GM21367 (cell line): ENCODE measurements around the gene NELFA.
"Not testable (repeated sequence)": the region's sequence is repeated elsewhere in the genome, so short reads cannot be mapped to it uniquely, and the experiment has no call there.

Source experiments
- ATAC-seq: cut with Tn5 transposase; IDR thresholded peaks from one replicate; pipeline ENCODE4 v1.9.1; 2021; ENCODE audit not compliant: unreplicated experiment

NELFA gene

DNA sequence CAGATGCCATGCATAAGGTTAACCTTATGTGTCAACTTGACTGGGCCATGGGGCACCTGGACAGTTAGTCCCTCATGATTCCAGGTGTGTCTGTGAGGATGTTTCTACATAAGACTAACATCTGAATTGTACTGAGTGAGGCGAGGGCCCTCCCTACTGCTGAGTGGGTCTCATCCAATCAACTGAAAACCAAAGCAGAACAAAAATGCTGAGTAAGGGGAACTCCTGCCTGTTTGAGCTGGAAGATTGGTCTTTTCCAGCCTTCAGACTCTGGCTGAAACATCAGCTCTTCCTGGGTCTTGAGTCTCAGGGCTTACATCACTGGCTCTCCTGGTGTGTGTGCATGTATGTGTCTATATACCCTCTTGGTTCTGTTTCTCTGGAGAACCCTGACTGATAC is 13.8 kb downstream of the NELFA start:
- ATAC-seq, result no peak

DNA sequence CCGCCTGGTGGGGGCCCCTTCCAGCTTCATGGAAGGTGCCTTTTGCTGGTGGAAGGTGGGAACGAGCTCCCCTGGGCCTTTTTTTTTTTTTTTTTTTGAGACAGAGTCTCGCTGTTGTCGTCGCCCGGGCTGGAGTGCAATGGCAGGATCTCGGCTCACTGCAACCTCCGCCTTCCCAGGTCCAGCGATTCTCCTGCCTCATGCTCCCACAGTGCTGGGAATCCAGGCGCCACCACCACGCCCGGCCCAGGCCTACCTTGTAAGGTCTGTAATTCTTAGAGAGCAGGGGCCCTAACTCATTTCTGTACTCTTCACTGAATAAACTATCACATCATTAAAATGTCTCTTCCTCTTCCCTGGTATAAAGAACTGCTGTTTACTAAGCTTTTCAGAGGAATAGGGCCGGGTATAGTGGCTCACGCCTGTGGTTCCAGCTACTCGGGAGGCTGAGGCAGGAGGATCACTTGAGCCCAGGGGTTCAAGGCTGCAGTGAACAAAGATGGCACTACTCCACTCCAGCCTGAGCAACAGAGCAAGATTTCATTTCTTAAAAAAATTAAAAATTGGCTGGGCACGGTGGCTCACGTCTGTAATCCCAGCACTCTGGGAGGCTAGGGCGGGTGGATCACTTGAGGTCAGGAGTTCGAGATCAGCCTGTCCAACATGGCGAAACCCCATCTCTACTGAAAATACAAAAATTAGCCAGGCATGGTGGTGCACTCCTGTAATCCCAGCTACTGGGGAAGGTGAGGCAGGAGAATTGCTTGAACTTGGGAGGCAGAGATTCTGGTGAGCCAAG is 14.9 kb downstream of the NELFA start:
- ATAC-seq, result not testable (repeated sequence)

DNA sequence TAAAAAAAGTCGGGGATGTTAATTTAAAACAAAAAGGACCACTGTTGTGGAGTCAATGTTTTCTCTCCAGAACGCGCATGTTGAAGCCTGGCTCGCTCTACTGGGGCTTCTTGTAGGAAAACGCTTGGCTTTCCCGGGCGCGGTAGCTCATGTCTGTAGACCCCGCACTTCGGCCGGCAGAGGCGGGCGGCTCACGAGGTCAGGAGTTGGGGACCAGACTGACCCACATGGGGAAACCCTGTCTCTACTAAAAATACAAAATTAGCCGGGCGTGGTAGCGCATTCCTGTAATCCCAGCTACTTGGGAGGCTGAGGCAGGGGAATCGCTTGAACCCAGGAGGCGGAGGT is 15.6 kb downstream of the NELFA start:
- ATAC-seq, result no peak

DNA sequence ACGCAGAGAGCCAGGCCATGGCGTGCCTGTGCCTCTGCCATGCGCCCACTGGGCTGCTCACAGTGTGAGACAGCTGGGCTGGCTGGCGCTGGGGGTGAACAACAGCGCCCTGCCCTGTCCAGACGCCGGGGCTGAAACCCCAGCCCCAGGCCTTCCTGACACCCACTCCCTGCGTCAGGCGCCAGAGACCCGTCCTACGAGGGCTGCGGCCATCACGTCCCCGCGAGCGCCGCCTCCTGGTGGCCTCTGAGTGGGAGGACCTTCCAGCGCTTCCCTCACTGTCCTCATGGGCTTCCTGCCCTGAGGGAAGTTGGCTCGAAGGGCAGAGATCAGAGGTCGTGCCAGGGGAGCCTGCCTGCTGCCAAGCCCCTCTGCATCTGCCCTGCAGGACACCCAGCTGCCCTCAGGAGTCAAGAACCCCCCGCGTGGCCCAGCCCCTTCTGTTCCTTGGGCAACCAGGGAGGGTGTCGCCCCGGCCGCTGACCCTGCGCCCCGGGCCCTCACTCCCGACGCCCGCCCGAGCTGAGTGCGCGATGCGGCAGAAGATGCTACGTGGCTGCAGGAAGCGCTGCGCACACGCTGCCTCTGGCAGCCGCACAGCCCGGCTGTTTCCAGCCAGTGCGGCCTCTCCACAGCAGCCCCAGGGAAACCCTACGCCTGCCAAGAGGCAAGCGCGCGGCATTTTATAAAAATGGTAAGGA is 16.2 kb downstream of the NELFA start:
- no peak for ATAC-seq

DNA sequence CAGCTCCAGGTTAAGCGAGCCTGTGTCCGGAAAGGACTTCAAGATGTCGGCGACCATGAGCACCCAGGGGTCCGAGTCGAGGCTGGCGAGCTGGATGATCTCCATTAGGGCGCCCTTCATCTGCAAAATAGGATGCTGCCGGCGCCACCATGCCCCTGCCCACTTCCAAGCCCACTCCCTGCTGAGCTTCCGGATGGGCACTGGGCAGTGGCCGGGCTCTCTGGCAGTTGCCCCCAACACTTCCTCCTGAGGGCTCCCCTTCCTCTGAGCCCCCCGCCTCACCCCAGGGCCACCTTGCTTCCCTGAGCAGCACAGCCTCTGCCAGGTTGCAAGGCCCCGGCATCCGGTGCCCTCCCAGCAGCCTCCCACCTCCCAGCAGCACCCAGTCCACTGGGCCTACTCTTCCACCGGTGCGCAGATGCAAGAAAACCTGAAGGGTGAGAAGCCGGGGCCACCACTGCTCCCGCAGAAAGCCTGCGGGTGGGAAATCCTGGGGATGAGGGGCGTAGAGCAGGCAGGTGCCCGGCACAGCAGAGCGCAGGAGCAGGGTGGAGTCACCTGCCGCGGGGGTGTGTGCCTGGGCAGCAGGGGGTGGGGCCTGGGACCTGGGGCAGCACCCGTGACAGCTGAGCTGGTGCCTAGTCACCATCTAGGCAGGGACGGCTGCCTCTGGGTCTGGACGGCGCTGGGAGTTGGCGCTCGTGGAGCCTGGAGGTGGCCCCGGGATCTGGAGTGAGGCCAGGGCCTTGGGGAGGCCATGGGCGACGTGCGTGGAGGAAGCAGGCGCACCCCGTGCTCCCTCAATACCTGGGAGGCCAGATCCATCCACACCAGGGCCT is 17.0 kb downstream of the NELFA start:
- ATAC-seq, result no peak

DNA sequence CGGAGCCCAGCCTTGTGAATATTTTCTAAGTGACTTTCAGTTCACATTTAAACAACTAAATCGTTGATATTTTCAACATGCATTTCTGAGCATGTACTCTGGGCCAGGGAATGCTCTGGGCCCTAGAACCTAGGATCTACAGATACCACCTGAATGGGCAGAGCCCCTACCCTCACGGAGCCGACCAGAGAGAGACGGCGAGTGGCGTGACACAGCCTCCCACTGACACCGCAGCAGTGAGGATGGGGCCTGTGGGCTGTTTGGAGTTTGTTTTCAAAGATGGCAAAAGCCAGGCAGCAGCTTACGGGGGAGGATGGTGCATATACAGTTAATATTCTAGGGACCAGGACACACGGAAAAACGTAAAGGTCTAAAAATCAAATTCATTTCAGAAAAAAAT is 17.7 kb downstream of the NELFA start:
- no peak for ATAC-seq

DNA sequence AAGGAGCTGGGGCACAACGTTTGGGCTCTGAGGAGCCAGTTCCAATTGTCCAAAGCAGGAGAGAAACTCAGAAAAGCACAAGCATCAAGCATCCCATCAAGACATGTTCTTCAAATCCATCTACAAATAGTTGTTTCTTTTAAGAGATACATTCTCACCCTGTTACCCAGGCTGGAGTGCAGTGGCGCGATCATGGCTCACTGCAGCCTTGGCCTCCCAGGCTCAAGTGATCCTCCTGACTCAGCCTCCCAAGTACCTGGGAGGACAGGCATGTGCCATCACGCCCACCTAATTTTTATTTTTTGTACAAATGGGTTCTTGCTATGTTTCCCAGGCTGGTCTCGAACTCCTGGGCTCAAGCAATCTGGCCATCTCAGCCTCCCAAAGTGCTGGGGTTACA is 18.1 kb downstream of the NELFA start:
- no peak for ATAC-seq

DNA sequence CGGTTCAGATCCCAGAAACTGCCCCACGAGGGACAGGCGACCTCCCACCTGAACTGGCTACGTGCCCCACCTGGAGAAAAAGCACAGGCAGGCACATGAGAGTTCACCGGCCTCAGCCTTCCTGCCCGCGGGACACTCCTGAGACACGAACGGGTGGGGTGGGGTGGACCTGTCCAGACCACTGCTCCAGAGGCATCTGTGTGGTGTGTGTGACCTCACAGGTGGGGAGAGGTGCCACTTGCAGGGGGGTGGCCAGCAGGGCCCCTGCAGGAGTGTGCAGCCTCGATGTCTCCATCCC is 18.5 kb downstream of the NELFA start:
- no peak for ATAC-seq

DNA sequence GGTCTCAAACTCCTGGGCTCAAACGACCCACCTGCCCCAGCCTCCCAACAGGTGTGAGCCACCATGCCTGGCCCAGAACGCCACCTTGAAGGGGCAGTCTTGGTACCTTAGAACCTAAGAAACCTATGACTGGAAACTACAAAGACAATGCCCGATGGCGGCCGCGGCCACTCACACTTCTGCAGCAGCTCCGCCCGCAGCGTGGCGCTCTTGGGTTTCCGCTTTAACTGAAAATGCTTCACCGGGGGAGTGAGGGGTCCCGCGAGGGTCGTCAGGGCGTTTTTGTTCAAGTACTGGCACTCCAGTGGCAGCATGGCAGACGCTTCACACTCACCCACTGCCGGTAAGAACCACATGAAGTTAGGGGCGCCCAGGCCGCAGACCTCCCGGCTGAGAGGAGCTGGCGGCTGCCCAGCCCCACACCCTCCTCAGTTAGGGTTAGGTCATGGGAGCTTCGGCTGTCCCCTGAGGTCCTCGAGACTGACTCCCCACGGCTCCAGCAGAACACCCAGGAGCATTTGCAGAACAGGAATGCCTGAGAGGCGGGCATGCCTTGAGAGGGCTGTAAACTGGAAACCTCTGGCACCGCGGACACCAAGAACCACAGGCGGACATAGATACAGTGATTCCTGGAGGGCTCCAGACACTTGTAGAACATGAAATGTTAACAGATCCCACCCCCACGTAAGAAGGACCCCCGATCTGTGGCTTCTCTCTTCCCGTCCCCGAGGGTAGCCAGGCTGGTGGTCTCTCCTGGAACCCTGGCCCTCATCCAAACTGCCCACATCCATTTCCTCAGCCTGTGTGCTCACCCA is 19.0 kb downstream of the NELFA start:
- no peak for ATAC-seq

DNA sequence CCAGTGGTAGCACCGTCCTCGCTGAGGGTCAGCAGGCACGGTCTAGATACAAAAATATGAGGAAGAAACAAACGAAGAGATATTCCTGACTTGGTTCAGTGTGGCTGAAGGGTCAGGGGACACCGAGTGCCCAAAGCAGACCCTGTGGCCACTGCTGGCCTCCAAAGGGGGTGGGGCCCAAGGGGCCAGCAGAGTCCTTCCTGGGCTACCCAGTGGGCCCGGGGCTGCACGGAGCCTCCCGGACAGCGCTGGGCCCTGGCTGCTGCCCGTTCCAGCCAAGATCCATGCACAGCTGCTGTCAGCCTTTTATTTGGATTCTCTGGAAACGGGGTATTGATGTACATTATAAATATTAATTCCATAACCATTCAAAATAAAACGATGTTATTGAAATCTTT is 20.4 kb downstream of the NELFA start:
- no peak for ATAC-seq

DNA sequence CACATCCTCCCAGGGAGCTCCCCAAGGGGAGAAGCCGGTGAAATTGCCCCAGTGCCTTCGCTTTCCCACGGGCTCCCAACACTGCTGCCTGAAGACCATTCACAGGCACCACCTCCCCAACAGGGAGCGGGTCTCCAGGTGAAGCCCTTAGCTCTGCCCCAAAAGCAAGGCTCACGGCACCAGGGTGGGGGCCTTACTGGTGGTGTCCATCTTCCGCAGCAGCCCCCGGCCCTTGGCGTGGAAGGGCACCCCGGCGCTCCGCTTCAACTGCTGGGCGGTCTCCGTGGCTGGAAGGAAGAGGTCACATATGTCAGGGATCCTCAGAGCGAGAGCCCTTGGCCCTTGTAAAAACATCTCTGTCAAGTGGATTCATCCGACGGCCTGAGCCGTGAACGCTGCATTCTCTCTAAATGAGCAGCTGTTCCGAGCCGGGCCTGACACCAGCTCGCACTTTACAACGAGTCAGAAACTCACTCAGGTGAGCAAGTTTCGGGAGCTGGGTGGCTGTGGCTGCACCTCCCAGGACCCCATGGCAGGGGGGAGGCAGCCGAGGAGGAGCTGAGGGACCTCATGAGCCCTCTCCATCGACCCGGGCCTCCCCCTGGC is 20.9 kb downstream of the NELFA start:
- no peak for ATAC-seq

DNA sequence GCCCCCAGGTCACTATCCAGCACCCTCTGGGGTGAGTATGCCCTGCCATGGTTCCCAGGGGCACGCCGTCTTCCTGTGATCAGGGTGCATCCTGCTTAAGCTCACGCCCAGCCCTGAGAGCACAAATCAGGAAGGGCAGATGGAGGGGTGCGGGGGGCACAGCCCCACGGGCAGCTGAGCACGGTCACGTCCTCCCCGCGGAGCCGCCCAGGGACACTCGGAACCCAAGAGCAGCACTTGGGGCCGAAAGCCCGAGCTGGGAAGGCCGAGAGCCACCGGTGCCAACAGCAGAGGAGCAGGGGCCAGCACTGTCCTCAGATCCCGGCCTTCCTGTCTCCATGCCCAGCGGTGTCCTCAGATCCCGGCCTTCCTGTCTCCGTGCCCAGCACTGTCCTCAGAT is 21.5 kb downstream of the NELFA start:
- ATAC-seq, result no peak

DNA sequence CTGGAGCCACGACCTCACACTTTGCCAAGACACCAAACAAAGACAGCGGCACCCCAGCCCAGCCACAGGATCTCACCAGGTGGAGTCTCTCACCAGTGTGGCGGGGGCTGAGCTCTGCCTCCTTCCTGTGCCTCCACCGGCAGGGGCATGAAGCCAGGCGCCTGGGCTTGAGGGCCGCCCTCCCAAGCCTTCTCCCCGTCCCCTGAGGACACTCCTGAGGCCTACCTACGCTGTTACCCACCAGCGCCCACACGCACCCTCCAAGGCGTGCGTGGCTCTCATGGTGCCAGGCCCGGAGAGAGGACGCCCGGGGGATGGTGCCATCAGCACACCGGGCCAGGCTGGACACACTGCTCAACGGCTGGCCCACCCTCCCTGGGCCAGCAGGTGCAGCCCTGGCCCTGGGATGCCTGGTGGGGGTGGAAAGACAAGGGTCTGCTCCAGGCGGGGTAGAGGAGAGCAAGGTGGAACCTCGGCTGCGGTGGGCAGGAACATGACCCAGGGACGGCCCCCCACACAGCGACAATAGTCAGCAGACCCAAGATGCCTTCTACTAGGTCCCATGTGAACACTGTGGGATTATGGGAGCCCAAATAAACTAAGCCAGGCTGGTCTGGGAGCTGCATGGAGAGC is 22.1 kb downstream of the NELFA start:
- no peak for ATAC-seq

DNA sequence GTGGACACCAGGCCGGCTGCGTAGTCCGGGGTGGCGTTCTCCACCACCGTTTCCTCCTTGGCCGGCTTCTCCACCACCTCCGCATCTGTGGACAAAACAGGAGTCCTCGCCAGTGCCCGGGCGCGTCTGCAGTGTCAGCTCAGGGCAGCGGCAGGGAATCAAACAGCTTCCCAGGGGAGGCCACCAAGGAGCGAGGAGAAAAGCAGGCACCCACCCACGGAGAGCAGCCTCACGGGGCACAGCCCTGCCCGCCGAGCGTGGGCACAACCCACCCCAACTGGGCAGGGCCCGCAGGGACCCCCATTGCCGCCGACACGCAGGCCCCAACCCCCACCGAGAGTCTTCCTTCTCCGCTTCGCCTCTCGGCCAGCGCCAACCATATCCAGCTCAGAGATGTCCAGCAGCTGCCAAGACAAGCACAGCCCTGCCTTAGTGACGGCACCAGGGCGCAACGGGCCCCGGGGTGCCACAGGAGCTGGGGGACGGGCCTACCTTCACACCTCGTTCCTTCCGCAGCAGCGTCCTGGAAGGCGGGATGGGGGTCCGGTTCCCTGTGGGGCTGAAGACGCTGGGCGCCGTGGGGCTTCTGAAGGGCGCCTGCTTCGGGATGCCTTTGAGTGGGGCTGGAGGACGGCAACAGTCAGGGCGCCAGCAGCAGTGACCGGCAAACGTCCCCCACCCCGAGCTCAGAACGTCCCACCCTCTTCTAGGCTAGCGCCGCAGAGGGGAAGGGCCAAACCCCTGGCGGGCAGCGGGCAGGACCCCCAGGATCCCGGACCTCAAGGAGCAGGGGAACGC is 22.8 kb downstream of the NELFA start:
- no peak for ATAC-seq

DNA sequence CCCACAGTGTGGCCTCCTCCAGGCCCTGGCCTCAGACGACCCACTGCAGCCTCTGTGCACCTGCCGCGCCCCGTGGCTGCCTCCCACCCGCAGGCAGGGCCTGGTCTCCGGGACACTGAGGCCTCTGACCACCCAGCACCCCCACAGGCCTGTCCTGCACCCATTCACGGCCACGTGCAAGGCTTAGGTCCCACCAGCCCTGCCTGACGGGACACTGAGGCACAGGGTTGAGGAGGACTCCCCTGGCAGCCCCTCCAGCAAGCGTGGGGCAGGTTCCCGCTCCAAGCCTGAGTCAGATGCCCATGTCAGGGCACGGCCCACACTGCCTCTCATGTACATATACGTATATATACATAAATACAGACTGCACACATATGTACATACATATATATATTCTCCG is 23.5 kb downstream of the NELFA start:
- ATAC-seq, result no peak

DNA sequence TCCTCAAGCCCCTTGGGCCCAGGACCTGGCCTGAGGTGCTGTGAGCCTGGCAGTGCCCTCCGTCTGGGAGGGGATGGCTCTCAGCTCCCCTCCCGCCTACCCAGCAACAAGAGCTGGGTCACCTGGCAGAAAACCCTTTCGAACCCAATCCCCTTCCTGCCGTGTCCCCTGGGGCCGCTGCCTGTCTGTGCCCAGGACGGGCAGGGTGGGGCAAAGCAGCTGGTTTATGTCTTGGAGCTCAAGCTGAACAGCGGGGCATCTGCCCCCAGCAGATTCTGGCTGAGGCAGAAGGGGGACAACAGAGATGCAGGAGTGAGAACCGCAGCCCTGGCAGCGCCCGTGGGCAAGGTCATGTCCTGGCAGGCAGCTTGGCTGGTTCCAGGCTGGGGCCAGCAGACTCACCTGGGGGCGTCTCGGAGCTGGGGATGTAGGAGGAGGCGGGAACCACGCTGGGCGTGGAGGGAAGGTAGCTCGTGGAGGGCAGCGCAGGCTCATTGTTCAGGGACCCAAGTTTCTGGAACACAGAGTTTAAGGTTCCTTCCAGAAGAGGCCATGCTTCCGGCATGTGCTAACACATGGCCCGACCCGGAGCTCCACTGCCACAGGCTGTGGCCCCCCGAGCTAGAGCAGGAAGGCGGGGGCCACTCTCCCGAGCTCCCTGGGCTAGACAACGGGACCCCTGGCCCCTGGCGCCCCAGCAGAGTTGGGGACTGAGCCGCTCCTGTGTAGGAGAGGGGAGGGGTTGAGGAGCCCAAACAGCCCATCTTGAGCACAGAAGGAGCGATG is 24.2 kb downstream of the NELFA start:
- ATAC-seq, result no peak

DNA sequence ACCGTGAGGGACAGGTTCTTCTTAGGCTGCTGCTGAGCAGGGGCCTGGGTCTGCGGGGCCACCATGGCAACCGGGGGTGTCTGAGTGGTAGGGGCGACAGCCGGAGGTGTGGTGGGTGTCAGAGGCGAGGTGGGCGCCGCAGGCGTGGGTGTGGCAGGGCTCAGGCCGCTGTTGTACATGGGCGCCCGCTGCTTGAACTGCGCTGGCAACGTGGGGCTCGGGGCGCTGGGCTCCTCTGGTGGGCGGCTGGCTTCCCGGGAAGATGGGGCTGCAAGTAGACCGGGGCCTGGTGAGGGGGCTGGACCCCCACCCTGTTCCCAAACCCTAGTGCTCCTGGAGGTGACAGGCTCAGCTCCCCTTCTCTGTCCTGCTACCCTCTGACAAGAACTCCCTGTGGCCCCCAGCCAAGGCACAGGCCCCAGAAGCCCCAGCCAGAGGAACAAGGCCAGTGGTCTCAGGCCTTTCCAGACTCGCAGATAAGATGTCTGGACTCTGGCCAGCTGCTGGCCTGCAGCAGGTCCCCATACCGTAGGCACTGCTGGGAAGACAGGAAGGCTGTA is 24.8 kb downstream of the NELFA start:
- no peak for ATAC-seq

DNA sequence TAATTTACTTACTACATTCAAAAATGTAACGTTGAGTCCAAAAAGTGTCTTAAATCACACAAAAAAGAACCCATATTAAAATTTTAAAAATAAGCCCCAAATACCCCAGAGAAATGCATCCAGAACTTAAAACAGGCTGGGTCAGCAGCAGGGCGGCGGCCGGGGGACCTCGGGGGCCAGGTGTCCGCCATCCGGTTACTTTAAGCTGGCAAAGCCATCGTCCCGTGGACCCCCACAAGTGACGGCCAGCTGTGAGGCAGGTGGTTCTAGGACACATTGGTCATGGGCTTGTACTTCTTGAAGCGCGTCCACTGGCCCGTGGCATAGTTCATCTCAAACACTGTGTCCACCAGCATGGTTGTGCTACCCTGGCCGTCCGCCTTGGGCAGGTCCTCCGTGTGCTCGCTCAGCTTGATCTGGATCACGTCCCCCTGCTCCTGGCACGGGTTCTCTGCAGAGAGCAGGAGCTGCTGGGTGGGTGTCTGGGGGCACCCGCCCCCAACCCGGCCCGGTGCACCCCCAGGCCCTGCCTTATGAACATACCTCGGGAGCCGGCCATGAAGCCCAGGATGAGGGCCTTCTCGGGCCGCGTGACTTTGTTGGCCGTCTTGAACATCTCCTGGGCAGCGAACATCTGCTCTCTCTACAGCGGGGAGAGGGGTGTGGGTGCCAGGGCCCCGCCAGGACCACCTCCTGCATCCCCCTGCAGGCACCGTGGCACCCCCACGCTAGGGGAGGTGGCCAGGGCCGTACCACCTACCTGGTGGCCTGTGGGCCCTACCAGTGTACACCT is 25.5 kb downstream of the NELFA start:
- ATAC-seq, result no peak
